Subcutaneous adipose tissue (tissue), 4 donors: ENCODE data around the gene CGB1. TPM values are rescaled to one million over a fixed set of nuclear protein-coding genes. Genes with fewer than 3 reads are reported as not detected.

ENCODE experiments used
- total RNA-seq, 4 donors: library from RNA; depleted of rRNA; stranded (reverse); fragments of >200 nt; gene quantifications; one replicate each; pipeline ENCODE4 v1.1.0, GENCODE V29; 2016
- TF ChIP-seq, protein P1 (sequence below): fragments of 450-650 bp; IDR thresholded peaks from one replicate; pipeline ENCODE4 v1.5.1; 2016; ENCODE audit warnings: low read depth, mild to moderate bottlenecking, control low read depth, antibody characterized with exemption, moderate library complexity

CGB1 gene
- total RNA-seq, 4 donors from 2014 or later = not detected

GRCh38 chr19:48991873-48992580, 44.7 kb downstream of the CGB1 start:
- TF ChIP-seq, protein P1, sequence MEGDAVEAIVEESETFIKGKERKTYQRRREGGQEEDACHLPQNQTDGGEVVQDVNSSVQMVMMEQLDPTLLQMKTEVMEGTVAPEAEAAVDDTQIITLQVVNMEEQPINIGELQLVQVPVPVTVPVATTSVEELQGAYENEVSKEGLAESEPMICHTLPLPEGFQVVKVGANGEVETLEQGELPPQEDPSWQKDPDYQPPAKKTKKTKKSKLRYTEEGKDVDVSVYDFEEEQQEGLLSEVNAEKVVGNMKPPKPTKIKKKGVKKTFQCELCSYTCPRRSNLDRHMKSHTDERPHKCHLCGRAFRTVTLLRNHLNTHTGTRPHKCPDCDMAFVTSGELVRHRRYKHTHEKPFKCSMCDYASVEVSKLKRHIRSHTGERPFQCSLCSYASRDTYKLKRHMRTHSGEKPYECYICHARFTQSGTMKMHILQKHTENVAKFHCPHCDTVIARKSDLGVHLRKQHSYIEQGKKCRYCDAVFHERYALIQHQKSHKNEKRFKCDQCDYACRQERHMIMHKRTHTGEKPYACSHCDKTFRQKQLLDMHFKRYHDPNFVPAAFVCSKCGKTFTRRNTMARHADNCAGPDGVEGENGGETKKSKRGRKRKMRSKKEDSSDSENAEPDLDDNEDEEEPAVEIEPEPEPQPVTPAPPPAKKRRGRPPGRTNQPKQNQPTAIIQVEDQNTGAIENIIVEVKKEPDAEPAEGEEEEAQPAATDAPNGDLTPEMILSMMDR = no peak

GRCh38 chr19:48991011-48991609, 45.6 kb downstream of the CGB1 start:
- TF ChIP-seq, protein P1 = no peak

DNA sequence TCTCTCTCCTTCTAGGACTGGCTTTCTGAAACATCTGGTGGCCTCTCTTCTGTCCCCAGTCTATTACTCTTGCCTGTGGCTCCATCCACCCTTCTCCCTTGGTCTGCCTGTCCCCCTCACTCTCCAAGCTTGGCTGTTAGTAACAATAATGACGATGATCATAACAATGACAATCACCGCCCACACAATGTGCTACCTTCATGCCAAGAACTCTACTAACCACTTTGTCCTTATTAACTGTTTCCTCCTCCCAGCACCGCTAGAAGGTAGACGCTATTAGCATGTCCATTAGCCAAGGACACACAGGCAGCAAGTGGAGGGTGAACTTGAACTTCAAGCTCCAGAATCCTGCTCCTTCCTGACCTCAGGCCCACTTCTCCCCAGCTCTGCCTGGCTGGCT, 46.3 kb downstream of the CGB1 start:
- TF ChIP-seq, protein P1 = no peak

DNA sequence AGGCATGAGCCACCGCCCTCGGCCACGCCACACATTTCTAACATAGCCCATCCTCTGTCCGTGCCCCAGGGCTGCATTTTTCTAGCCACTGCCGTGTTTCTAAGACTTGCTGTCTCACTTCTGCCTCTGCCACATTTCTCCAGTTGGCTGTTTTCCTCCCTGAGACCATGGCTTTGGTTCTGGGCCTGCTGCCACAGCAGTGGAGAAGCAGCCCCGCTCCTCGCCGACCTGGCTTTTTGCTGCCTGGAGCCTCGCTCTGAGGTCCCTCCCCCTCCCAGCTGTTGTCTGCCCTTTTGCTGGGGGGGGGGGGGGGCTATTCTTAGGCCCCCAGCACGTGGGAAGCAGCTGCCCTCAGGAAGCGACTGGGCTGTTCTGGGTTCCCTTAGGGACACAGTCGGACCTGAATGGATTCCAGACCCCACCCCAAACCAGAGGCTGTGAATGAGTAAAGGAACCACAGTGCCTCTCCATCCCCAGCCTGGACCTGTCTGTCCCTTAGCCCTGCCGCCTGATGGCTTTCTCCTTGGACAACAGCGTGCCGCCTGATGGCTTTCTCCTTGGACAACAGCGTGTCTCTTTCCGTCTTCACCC, 46.9 kb downstream of the CGB1 start:
- TF ChIP-seq, protein P1 = no peak

DNA sequence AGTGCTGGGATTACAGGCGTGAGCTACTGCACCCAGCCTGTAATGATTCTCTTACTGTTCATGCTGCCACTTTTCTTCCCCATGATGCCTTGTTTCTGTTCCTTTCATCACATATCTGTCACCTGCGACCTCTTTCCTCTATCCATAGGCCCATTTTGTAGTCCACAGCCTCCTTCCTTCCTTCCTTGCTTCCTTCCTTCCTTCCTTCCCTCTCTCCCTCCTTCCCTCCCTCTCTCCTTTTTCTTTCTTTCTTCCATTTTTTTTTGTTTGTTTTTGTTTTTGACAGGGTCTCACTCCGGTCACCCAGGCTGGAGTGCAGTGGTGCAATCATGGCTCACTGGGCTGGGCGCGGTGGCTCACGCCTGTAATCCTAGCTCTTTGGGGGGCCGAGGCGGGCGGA, 47.8 kb downstream of the CGB1 start:
- TF ChIP-seq, protein P1 = no peak

DNA sequence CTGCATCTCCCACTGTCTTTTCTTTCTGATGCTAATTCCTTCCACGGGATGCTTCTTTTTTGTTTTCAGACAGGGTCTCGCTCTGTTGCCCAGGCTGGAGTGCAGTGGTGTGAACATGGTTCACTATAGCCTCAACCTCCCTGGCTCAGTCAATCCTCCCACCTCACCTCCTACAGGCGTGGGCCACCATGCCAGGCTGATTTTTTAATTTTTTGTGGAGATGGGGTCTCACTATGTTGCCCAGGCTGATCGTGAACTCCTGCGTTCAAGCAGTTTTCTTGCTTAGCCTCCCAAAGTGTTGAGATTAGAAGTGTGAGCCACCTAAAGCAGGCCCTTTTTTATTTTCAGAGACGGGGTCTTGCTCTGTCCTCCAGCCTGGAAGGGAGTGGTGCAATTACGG, 48.4 kb downstream of the CGB1 start:
- TF ChIP-seq, protein P1 = no peak

DNA sequence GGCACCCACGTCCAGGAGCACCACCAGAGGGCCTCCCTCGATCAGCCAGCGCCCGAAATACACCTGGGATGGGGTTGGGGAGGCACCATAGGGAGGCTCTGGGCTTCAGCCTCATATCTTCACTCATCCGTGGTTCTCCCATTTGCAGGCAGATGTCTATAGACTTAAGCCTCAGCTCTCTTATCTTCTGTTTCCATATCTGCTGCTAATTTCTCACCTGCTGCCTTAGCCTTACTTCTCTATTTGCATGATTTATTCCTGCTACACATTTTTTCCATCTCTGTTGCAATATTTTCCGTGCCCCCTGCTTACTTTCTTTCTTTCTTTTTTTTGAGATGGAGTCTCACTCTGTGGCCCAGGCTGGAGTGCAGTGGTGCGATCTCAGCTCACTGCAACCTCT, 49.4 kb downstream of the CGB1 start:
- TF ChIP-seq, protein P1 = no peak
